Measurements from ENCODE around the gene GP5. TPM values are rescaled to one million over a fixed set of nuclear protein-coding genes. Genes with fewer than 3 reads are reported as not detected.

The GP5 gene
- total RNA-seq, 1 donor from 2014 or later, result 0.11 TPM

DNA sequence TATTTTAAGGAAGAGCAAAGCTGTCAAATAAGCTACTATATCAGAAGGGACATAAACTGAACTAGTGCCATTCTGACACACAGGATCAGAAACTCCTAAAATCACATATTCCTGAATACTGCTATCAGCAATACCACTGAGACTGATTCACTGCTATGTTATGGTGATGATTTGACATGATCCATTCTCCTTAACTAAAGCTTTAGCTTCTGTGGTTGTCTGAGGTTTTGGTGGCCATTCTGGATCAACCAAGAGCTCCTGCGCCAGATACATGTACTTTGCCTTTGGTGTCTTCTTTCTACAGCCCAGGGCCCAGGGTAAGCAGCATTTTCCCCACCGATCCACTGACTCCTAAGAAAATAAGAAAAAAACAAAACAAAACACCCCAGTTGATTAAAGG lies 6.7 kb upstream of the GP5 start:
- DNase-seq (ENCODE audit: low spot score in 2 of 2, unreplicated experiment in 2 of 2), result no peak
- Mint-ChIP-seq H3K27me3 (ENCODE audit: low read depth) (no peaks in the 10 kb centered on the region), H3K27ac (no peak overlapping the region), H3K4me1 (no peaks in the 10 kb centered on the region), H3K4me3 (no peak overlapping the region), H3K9me3 (no peaks in the 10 kb centered on the region), H3K36me3 (peaks cover 12% of the 10 kb centered on the region)
- TF ChIP-seq, protein P1, sequence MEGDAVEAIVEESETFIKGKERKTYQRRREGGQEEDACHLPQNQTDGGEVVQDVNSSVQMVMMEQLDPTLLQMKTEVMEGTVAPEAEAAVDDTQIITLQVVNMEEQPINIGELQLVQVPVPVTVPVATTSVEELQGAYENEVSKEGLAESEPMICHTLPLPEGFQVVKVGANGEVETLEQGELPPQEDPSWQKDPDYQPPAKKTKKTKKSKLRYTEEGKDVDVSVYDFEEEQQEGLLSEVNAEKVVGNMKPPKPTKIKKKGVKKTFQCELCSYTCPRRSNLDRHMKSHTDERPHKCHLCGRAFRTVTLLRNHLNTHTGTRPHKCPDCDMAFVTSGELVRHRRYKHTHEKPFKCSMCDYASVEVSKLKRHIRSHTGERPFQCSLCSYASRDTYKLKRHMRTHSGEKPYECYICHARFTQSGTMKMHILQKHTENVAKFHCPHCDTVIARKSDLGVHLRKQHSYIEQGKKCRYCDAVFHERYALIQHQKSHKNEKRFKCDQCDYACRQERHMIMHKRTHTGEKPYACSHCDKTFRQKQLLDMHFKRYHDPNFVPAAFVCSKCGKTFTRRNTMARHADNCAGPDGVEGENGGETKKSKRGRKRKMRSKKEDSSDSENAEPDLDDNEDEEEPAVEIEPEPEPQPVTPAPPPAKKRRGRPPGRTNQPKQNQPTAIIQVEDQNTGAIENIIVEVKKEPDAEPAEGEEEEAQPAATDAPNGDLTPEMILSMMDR (IDR thresholded peaks at IDR 0.05; ENCODE audit: unreplicated experiment), result no peak

DNA sequence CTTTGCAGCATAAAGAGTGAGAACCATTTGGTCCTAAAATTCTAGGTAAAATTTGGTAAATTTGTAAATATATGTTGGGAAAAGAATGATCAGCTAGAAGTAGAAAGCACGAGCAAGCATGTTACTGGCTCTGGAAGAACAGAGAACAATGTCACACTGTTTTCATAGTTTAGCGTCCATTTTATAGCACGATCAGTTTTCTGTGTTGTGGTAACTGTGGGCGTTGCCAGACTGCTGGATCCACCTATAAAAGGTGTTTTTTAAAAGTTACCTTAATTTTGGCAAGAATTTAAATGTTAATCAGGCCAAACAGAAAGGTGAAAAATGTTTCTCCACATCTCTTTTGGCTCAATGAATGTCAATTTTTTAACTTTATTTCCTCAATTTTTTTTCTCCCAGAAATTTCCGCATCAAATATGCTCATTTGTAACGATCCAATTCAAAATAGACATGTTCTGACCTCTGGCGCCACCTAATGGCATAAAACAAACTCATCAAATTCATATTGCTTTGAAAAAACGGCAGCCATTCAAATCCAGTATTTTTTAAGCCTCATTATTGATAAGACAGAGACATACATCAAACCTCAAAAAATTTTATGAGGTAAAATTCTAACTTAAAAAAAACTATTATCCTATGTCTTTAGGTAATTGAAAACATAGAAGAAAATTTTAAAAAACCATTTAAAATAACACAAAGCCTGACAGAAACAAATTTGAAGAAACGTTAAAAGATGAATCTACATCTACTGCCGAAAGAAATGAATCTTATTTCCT lies 5.5 kb upstream of the GP5 start:
- H3K9me3 Mint-ChIP-seq, result no peaks in the 10 kb centered on the region
- TF ChIP-seq, protein P1 (IDR thresholded peaks at IDR 0.05; ENCODE audit: unreplicated experiment), result peak; percentile 81
- no peaks in the 10 kb centered on the region for H3K4me1 Mint-ChIP-seq
- H3K27me3 Mint-ChIP-seq (ENCODE audit: low read depth), result no peaks in the 10 kb centered on the region
- no peak overlapping the region for H3K27ac Mint-ChIP-seq
- no peak overlapping the region for H3K4me3 Mint-ChIP-seq
- H3K36me3 Mint-ChIP-seq, result peaks cover 10% of the 10 kb centered on the region
- DNase-seq (ENCODE audit: low spot score in 2 of 2, unreplicated experiment in 2 of 2), result no peak

DNA sequence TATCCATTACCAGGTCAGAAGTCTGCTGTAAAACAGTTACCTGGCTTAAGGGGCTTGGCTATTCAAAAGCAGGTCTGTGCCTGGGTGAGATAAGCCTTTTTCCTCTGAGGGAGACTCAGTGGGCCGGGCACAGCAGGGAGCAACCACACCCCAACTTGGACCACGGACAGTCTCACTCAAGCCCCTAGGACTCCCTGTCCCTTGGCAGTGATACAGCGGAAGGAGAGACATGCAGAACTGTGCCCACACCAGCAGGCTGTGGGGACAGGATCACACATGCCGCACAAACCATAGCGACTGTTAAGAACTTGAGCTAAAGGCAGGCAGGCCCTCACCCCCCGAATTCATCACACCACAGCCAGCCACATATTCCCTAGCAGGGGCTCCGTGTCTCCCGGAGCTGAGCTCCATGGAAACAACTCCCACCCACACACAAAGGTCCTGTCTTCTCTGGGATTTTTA lies 2.8 kb upstream of the GP5 start:
- Mint-ChIP-seq H3K4me3 (no peak overlapping the region), H3K27me3 (ENCODE audit: low read depth) (no peaks in the 10 kb centered on the region), H3K9me3 (no peaks in the 10 kb centered on the region), H3K27ac (no peak overlapping the region), H3K36me3 (no peaks in the 10 kb centered on the region), H3K4me1 (no peaks in the 10 kb centered on the region)
- no peak for DNase-seq (ENCODE audit: low spot score in 2 of 2, unreplicated experiment in 2 of 2)
- TF ChIP-seq, protein P1 (IDR thresholded peaks at IDR 0.05; ENCODE audit: unreplicated experiment), result no peak

DNA sequence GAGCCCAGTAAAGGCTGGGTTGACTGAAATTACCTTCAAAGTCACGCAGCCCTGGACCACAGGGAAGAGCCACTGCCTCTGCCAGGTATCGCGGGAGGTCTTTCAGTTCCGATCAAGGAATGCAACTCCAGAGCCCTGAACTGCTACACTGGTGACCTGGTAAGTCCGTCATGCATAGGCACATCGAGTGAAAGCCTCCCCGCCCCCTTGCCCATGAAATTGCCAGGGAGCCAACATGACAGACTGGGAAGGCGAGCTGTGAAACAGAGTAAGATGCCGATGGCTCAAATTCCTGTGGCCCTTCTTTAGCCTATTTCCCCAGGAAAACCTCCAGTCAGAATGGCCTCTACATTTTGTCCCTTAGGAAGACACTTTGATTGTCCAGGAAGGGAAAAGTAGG lies 2.3 kb upstream of the GP5 start:
- peaks cover 2% of the 10 kb centered on the region for H3K4me1 Mint-ChIP-seq
- TF ChIP-seq, protein P1 (IDR thresholded peaks at IDR 0.05; ENCODE audit: unreplicated experiment), result no peak

DNA sequence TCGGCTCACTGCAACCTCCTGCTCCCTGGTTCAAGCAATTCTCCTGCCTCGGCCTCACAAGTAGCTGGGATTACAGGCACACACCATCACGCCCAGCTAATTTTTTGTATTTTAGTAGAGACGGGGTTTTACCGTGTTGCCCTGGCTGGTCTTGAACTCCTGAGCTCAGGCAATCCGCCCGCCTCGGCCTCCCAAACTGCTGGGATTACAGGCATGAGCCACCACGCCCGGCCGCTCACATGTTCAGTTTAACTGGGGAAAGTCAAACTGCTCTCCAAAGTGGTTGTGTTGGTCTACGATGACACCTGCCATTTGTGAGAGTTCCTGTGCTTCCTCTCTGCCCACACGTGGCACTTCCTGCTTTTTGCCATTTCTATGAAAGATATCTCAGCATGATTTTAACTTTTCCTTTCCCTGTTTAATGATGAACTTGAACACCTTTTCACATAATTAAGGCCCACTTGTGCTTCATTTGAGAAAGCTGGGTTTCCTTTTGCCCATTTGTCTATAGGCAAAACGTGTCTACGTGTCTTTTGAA lies 877 bp upstream of the GP5 start:
- Mint-ChIP-seq H3K4me1 (peaks cover 16% of the 10 kb centered on the region), H3K27ac (no peak overlapping the region), H3K36me3 (no peaks in the 10 kb centered on the region), H3K9me3 (no peaks in the 10 kb centered on the region), H3K27me3 (ENCODE audit: low read depth) (no peaks in the 10 kb centered on the region), H3K4me3 (no peak overlapping the region)
- TF ChIP-seq, protein P1 (IDR thresholded peaks at IDR 0.05; ENCODE audit: unreplicated experiment), result no peak
- DNase-seq (ENCODE audit: low spot score in 2 of 2, unreplicated experiment in 2 of 2), result no peak

More for the DNA sequence above, 2.3 kb upstream of the GP5 start:
- DNase-seq (ENCODE audit: low spot score in 2 of 2, unreplicated experiment in 2 of 2), result no peak
- Mint-ChIP-seq H3K4me3 (no peak overlapping the region), H3K9me3 (no peaks in the 10 kb centered on the region), H3K27ac (no peak overlapping the region), H3K27me3 (ENCODE audit: low read depth) (no peaks in the 10 kb centered on the region), H3K36me3 (no peaks in the 10 kb centered on the region)

All from mesothelial cell of epicardium (in vitro differentiated cells).